GM19324 (cell line): ENCODE results near the gene PLA2G6.
A peak's percentile ranks its signal among the peaks of the same experiment; 100 is the strongest.

Source experiments
- ATAC-seq: cut with Tn5 transposase; IDR thresholded peaks from one replicate; pipeline ENCODE4 v1.9.1; 2021; ENCODE audit warnings: mild to moderate bottlenecking, moderate library complexity; ENCODE audit not compliant: unreplicated experiment, low FRiP score

The PLA2G6 gene

DNA sequence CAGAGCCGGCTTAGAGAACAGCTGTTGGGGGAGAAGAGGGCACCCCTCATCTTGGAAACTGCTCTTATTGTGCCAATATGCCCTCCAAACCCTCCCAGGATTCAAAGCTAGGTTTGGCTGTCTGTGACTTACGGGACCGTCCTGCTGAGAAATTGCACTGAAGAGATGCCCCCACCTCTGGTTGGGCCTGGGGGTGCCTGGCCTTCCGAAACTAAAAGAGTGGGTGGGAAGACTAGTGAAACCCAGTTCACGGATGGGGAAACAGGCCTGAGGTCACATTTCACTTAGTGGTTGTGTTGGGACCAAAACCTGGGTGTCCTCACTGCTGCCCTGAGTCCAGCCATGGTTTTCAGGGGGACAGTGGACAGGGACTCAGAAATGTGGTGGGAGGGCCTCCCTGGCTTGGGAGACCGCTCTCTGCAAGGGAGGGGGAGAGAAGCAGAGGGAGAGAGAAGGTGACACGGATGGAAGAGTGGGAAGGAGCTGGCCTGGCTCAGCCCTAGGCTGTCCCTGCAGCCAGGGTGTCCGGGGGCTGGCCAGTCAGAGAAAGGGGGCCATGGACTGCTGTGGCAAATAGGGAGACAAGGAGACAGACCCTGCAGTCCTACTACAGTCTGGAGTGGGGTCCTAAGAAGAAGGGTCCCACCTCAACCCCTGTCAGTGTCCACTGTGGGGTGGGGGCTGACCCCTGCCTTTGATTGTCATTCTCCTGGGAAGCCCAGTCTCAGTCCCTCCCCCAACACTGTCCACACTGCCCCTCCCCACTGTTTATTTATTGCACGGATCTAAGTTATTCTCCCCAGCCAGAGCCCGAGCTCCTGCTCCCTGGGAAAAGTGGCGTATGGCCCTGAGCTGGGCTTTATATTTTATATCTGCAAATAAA, 33.8 kb upstream of the PLA2G6 start:
- no peak for ATAC-seq

DNA sequence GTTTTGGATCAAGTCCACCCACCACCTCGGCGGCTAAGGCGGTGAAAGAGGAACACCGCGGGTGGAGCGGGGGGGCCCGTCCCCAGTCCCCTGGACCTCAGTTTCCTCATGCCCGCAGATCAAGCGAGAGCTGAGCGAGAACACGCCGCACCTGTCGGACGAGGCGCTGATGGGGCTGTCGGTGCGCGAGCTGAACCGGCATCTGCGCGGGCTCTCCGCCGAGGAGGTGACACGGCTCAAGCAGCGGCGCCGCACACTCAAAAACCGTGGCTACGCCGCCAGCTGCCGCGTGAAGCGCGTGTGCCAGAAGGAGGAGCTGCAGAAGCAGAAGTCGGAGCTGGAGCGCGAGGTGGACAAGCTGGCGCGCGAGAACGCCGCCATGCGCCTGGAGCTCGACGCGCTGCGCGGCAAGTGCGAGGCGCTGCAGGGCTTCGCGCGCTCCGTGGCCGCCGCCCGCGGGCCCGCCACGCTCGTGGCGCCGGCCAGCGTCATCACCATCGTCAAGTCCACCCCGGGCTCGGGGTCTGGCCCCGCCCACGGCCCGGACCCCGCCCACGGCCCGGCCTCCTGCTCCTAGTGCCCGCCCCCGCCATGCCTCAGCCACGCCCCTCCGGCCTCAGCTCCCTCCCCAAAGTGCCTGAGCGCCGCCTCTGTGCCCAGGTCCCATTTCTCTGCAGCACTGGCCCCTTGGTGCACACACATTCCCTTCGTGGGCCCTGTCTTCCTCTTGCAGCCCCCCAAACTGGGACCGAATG, 32.8 kb upstream of the PLA2G6 start:
- peak; percentile 61 for ATAC-seq

DNA sequence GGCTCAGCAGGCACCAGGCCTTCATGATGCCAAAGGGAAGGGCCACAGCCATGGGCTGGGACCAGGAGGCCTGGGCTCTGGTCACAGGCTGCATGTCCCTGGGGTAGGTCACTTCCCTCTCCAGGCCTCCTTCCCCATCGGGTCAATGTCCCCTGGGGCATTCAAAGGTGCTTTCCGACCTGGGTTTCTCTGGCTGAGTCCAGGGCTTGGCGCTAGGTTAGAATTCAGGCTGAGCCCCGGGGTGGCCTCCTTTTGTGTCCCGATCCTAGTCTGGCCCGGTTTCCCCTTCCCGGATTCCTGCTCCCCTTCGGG, 32.3 kb upstream of the PLA2G6 start:
- ATAC-seq = peak; percentile 9

DNA sequence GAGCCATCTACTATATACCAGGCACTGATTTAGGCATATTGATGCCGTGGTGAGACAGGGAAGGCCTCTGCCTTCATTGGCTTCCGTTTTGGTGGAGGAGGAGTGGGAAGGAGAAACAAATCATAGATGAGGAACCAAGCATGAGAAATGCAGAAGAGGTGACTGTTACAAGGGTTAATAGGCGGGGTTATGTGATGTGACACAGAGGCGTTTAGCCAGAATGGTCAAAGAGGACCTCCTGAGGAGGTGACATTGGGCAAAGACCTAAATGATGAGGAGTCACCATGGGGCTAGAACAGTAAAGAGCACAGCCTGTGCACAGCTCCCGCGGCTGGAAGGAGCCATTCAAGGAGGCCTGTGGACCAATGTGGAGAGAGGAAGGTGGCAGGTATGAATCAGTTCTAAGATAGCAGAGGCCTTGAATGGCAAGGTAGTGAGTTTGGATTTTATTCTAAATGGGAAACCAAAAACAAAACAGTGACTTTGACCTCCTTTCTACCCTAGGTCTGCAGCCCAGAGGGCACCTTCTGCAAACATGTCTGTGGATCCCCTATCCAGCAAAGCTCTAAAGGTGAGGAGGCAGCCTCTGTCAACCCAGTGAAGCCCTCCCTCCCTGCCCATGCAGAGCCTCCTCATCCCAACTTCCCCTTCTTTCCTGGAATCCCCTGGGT, 31.8 kb upstream of the PLA2G6 start:
- no peak for ATAC-seq

DNA sequence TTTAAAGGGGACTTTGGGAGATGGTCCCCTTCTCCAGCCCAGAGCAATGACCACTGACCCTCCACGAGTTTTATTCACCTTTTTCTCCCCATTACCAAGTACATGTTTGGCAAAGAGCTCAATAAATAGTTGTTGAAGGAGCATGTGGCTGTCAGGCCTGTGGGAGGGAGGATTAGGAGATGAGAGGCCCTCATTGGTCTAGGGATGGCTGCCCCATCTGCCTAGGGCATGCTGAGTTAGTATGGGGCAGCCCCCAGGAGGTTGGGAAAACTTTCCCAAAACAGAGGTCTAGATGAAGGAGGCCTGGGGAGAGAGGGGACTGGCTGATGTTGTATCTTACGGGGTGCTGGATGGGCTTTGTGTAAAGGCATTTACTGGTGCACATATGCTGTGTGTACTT, 30.8 kb upstream of the PLA2G6 start:
- no peak for ATAC-seq

DNA sequence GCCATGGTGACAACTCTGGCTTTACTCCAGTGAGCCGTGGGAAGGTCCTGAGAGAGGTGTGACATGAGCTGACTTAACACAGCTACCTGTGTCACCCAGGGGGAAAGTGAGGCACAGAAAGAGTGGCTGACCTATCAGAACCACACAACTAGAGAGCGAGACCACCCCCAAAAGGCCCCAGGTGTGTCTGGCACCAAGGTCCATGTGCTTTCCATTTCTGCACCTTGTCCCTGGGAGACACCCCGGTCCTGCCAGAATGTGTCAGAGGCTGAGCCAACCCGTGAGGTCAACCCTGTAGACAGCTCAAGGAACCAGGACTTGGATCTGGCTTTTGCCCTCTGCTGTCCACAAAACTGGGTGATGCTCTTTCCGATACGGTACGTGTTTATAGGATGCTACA, 29.9 kb upstream of the PLA2G6 start:
- ATAC-seq = no peak

DNA sequence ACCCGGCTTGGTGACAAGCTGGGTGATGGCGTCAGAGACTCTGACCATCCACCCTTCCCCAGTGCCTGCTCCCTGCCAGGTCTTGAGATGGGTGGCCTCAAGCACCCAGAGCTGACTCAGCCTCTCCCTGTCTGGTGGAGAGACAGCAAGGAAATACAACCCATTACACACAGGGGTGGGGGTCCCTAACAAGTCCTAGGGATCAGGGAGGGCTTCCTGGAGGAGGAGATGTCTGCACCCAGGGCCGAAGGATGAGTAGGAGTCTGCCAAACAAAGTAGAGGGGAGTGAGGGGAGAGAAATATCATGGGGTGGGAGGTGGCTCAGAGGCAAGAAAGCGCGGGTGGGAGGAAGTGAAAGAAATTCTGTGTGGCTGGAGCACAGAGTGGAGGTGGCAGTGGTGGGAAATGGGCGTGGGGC, 26.9 kb upstream of the PLA2G6 start:
- ATAC-seq = no peak

DNA sequence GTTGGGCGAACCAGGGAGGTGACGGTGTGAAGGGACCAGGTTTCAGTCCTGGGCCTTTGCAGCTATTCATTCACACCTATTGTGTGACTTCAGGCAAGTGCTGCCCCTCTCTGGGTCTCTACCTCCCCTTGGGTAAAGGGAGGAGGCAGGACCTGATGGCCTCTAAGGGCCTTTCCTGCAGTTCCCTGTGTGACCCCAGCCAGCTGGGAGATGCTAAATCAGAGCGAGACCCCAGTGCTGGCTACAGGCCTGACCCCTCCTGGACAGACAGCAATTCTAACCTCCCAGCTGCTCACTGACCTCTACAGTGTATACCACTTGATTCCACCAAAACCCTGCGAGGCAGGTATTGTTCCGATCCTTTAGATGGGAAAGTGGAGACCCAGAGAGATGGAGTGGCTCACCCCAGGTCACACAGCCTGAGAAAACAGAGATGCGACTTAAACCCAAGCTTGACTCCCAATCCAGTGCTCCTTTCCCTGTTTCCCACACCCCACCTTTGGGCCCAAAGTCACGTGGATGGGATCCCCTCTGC, 26.3 kb upstream of the PLA2G6 start:
- no peak for ATAC-seq

DNA sequence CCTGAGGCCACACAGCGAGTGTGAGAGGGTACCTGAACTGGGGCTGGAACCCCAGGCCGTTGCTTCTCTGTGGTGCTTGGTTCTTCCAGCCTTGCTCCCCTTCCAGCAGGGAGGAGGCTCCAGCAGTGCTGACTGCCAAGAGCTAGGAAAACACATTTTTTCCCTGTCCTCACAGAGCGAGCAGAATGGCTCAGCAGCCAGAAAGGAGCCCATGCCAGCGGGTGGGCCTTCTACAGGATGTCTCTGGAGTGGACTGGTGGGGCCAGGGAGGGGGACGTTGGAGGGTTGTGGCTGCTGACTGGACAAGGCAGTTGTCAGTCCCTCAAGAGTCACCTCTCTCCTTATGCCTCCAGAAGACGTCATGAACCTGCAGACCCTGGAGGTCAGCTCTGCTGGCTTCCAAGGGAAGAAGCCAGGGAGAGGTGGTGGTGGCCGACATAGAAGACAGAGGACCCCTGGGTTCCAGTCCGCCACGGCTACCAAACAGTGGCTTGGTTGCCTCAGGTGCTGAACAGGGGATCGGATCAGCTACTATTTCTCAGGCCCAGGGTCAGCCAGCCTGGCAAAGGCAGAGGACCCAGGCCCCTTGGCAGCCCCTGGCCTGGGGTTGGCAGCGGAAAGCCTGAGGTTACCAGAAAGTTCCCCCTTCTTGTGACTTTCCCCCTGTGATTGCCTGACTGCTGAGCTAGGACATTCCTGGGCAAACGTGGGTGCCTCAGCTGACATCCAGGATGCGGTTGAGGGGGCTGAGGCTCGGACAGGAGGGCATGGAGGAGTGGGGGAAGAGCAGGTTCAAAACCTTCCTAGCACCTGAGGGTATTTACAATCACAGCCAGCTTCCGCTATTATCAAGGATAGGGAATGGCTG, 23.9 kb upstream of the PLA2G6 start:
- no peak for ATAC-seq

DNA sequence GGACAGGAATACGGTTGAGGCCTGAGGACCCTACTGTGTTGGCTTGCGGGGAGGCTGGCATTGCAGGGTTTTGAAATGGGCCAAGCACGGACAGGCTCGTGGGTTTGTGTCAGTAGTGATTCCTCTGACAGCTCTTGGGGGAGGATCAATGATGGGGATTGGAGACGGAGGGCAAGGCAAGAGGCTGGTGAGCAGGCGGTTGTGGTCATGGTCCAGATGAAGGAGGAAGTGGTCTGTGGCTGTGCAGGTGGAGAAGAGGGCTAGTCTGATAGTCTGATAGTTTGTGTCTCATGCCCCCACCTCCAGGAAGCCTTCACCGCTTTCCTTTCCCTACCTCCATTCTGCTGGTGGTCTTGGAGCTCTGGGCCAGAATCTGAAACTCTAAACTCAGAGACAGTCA, 23.2 kb upstream of the PLA2G6 start:
- no peak for ATAC-seq

DNA sequence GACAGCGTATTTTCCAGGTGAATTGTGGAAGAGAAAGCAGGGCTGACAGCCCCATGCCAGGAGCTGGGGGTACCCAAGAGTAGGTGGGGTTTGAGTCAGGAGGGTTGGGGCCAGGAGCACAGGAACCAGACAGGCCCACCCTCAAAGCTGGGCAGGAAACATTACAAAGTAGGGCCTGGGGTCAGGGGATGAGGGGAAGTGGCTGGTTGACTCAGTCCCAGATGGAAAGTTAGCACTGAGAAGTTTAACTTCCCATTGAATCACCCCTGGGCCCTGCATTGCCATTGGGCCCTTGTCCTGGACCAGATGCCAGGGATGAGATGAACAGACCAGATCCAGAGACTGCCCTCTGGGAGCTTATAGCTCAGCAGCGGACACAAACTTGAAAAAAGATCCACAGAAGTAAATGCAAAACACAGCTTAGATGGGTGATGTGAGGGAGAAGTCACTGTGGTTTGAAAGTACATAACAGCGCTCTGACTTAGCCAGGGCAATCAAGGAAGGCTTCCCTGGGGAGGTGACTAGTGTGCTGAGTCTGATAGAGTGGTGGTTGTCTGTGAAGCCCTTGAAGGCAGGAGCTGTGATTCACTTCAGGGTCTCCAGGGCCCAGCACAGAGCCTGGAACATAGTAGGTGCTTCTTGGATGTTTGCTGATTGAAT, 22.4 kb upstream of the PLA2G6 start:
- ATAC-seq = no peak

DNA sequence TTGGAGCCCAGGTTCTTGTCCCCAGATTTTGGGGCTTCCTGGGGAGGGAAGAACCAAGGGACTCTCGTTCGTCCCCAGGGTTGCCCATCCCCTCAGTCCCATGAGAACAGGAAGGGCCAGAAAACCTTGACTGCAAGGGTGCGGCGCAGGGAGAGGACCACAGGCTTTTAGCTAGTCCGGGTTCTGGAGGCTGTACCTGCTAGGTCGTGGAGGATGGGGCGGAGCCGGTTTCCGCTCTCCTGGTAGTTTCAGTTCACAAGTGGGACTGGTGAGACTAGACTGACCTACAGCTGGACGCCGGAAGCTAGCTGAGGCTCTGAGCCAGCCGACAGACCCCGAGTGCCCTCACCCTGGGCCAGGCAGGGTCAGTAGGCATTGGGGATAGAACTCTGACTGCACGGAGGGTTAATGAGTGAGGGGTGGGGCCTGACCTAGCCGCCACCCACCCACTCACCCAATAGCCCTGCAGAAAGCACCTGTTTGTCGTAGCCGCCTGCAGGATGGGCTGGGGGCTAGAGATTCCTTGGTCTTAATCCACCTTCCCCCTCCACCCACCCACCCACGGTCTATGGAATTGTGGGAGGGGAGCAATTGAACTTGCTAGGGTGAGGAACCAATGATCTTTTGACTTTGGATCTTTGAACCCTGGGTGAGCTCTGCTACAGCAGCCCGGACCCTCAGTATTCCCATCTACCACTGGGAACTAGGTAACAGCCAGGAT, 21.6 kb upstream of the PLA2G6 start:
- no peak for ATAC-seq

DNA sequence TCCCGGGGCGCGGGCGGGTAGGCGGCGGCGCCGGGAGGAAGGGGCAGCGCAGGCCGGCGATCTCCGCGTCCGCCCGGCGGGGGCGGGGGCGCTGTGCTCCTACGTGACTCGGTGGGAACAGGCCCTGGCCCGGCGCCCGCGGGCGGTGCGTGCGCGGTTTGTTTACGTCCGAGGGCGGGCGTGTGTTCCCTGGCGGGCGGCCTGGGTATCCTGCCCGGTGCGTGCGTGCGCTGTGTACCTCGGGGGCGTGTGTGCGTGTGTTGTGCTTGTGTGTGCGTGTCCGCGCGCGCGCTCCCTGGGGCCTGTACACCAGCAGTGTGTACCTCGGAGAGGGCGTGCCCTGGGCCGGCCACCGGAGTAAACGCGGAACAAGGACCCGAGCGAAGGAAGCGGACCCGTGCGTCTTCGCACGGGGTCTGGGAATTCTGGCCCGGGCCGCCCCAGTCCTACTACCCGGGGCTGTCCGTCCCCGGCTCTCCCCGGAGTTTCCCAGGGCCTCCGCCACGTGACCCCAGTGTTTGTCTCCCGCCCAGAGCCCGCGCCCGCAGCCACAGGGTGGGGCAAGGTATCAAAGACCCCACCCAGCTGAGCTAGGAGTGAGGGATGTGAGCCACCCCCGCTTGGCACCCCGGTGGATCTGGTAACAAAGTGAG, 20.9 kb upstream of the PLA2G6 start:
- ATAC-seq = peak; percentile 13

DNA sequence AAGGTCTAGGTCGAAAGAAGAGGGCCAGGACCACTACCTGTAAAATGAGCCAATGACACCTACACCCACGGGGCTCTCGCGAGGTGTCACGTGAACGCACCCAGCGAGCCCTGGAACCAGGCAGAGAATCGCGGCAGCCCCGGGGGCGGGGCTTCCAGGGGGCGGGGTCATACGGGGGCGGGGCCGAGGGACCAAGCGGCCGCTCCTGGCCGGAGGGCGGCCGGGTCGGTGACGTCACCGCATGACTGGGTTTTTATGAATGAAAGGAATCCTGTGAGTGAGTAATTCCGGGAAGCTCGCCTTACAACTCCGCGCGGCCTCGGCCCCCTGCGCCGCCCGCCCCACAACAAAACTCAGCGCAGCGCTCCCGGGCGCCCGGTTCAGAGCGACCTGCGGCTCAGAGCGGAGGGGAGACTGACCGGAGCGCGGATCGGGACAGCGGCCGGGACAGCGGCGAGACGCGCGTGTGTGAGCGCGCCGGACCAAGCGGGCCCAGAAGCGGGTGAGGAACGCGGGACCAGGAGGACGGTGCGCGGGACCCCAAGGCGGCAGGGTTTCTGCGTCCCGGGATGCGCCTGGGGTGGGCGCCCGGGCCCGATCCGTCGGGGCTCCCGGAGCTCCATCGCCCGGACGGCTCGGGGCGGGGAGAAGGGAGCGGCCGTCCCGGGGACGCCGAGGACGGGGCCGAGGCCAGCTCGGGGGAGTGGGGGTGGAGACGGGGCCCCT, 20.2 kb upstream of the PLA2G6 start, which contains the start of gene MAFF:
TSS of gene MAFF (plus strand) at position 284 of the 726 bp plus-strand sequence. CDS start 11,860 bp downstream, outside the sequence.
- peak; percentile 53 for ATAC-seq

DNA sequence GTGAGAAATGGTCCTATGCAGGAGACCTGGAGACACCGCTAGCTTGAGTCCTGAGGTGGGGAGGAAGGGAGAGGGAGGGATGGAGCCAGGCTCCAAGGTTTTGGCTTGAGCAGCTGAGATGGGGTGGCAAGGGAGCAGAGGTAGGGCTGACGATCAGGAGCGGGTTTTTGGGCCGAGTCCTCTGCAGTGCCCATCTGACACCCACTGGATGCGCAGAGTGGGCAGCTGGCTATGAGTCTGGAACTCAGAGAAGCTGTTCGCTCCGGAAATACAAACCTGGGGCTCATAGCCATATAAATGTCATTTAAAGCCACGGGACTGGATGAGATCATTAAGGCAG, 19.7 kb upstream of the PLA2G6 start:
- ATAC-seq = no peak

DNA sequence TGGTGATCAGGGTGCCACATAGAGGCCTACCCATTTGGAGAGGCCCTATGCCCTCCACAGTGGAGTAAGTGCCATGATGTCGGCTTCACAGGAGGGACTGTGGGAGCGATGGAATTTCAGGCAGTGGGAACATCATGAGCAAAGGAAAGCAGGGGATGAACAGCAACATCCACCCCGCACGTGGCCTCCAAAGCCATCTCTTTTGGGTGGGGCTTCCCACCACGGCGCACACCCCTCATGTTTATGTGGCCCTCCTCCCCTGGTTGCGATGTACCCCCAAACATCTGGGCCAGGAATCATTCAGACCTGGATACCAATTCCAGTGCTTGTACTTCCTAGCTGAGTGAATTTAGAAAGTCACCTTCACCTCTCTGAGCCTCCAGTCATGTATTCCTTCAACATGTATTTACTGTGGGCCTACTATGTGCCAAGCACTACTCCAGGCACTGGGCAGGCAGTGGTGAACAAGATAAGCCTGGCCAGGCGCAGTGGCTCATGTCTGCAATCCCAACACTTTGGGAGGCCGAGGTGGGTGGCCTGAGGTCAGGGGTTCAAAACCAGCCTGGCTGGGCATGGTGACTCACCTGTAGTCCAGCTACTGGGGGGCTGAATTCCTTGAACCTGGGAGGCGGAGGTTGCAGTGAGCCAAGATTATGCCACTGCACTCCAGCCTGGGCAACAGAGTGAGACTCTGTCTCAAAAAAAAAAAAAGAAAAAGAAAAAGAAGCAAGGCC, 18.4 kb upstream of the PLA2G6 start:
- ATAC-seq = no peak

DNA sequence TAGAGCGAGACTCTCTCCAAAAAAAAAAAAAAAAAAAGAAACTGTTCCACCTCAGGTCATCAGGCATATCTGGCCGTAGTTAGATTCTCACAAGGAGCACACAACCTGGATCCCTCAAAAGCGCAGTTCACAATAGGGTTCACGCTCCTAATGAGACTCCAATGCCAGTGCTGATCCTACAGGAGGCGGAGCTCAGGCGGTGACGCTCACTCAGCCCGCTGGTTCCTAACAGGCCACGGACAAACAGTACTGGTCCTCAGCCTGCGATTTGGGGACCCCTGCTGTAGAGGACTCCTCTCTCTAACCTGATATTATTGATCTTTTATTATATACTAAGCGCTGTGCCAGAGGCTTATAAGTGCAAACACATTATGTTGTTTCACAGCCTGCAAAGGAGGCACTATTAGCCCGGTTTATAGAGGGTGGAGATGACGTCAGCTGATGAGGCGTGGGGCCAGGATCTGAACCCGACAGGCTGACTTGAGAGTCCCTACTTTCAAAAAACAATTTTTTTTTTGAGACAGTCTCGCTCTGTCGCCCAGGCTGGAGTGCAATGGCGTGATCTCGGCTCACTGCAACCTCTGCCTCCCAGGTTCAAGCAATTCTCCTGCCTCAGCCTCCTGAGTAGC, 15.3 kb upstream of the PLA2G6 start:
- ATAC-seq = no peak
